Skeletal muscle tissue (tissue), 4 donors: ENCODE data around the gene NT5C3B. TPM values are rescaled to one million over a fixed set of nuclear protein-coding genes. Genes with fewer than 3 reads are reported as not detected.
"Not testable (repeated sequence)": the region's sequence is repeated elsewhere in the genome, so short reads cannot be mapped to it uniquely, and the experiment has no call there.

Experiments used
- H3K27ac ChIP-seq: one replicate; pipeline ENCODE4 v1.7.0; 2013; ENCODE audit warnings: mild to moderate bottlenecking, low read depth, low read length, inconsistent platforms
- H3K27me3 ChIP-seq, 3 donors: one replicate each; pipeline ENCODE4 v1.7.0; 2013; ENCODE audit warnings: low read length in 3 of 3; ENCODE audit not compliant: control insufficient read depth in 3 of 3, insufficient read depth in 3 of 3
- H3K36me3 ChIP-seq, 3 donors: one replicate each; pipeline ENCODE4 v1.7.0; 2013; ENCODE audit warnings: low read length in 3 of 3; ENCODE audit not compliant: control insufficient read depth in 3 of 3, insufficient read depth in 3 of 3
- H3K4me1 ChIP-seq, 3 donors: one replicate each; pipeline ENCODE4 v1.7.0; 2013; ENCODE audit warnings: low read length in 3 of 3, mild to moderate bottlenecking in 3 of 3; ENCODE audit not compliant: control insufficient read depth in 3 of 3, insufficient read depth in 3 of 3
- H3K4me3 ChIP-seq, 3 donors: one replicate each; pipeline ENCODE4 v1.7.0; 2013; ENCODE audit warnings: low read length in 3 of 3
- H3K9ac ChIP-seq, 3 donors: one replicate each; pipeline ENCODE4 v1.7.0; 2013; ENCODE audit warnings: low read length in 3 of 3, mild to moderate bottlenecking in 3 of 3, moderate library complexity in 2 of 3, low read depth in 1 of 3
- H3K9me3 ChIP-seq, 3 donors: one replicate each; pipeline ENCODE4 v1.7.0; 2013; ENCODE audit warnings: low read length in 3 of 3; ENCODE audit not compliant: control insufficient read depth in 3 of 3
- total RNA-seq: library from RNA; depleted of rRNA; stranded (reverse); fragments of >200 nt; gene quantifications from one replicate; pipeline ENCODE4 v1.2.3, GENCODE V29; 2014
- donor health status: Osteomylitis.

The NT5C3B gene
- total RNA-seq, 1 donor from 2014 or later, result 32.4 TPM

- H3K27me3 ChIP-seq, result no peaks in the 10 kb centered on the region
- no peak overlapping the region for H3K9ac ChIP-seq
- H3K36me3 ChIP-seq, result peaks cover 0 to 5% (median 5%) of the 10 kb centered on the region in 3 donors
- no peaks in the 10 kb centered on the region for H3K9me3 ChIP-seq
- no peak overlapping the region for H3K4me3 ChIP-seq
- H3K4me1 ChIP-seq, result no peaks in the 10 kb centered on the region
- no peak overlapping the region for H3K27ac ChIP-seq
Observed at GRCh38 chr17:41844971-41845370, 8.9 kb upstream of the NT5C3B start.

- H3K36me3 ChIP-seq, H3K4me3 ChIP-seq, H3K9me3 ChIP-seq, H3K27me3 ChIP-seq, H3K4me1 ChIP-seq, H3K9ac ChIP-seq, H3K27ac ChIP-seq: not testable (repeated sequence)
Observed at GRCh38 chr17:41840781-41841180, 4.7 kb upstream of the NT5C3B start.

GRCh38 chr17:41839448-41839847, 3.4 kb upstream of the NT5C3B start:
- not testable (repeated sequence) for H3K4me3 ChIP-seq, H3K27ac ChIP-seq, H3K36me3 ChIP-seq, H3K9ac ChIP-seq, H3K27me3 ChIP-seq, H3K9me3 ChIP-seq
- H3K4me1 ChIP-seq, result peaks cover 7 to 14% (median 11%) of the 10 kb centered on the region in 3 donors

- peak within 1 kb of the TSS in 1 of 3 donors; percentile 80 for H3K4me3 ChIP-seq
- no peak within 1 kb of the TSS for H3K27ac ChIP-seq
- no peaks in the 10 kb centered on the region for H3K9me3 ChIP-seq
- H3K9ac ChIP-seq, result peak within 1 kb of the TSS in 2 of 3 donors; percentile 54 to 74
- H3K4me1 ChIP-seq, result peaks cover 7 to 14% (median 11%) of the 10 kb centered on the region in 3 donors
- no peaks in the 10 kb centered on the region for H3K27me3 ChIP-seq
- peaks cover 0 to 3% (median 0%) of the 10 kb centered on the region in 3 donors for H3K36me3 ChIP-seq
Observed at GRCh38 chr17:41837761-41838538, 1.9 kb upstream of the NT5C3B start, which contains the start of gene KLHL10. TSS of gene KLHL10 (plus strand) at chr17:41837825. CDS start at chr17:41837933, 108 bp downstream.

GRCh38 chr17:41836550-41837196, 641 bp upstream of the NT5C3B start:
- Histone ChIP-seq H3K27me3 (no peaks in the 10 kb centered on the region), H3K9me3 (no peaks in the 10 kb centered on the region), H3K4me3 (peak overlapping the region; percentile 75 to 80 (median 78)), H3K9ac (peak overlapping the region; percentile 54 to 74 (median 59)), H3K4me1 (peaks cover 7 to 14% (median 11%) of the 10 kb centered on the region in 3 donors), H3K36me3 (peaks cover 5 to 8% (median 8%) of the 10 kb centered on the region in 3 donors), H3K27ac (no peak overlapping the region)

GRCh38 chr17:41835214-41835799, 725 bp downstream of the NT5C3B start:
- H3K4me3 ChIP-seq, result peak overlapping the region; percentile 50 to 80 (median 79)
- H3K27me3 ChIP-seq, result no peaks in the 10 kb centered on the region
- peaks cover 7 to 14% (median 11%) of the 10 kb centered on the region in 3 donors for H3K4me1 ChIP-seq
- H3K9ac ChIP-seq, result peak overlapping the region; percentile 81 to 85 (median 81)
- H3K9me3 ChIP-seq, result no peaks in the 10 kb centered on the region
- H3K27ac ChIP-seq, result peak overlapping the region; percentile 36
- H3K36me3 ChIP-seq, result peaks cover 9 to 19% (median 18%) of the 10 kb centered on the region in 3 donors

- H3K9ac ChIP-seq, H3K9me3 ChIP-seq: not testable (repeated sequence)
- H3K36me3 ChIP-seq, result peaks cover 28 to 55% (median 47%) of the 10 kb centered on the region in 3 donors
Observed at GRCh38 chr17:41829961-41830360, 6.1 kb downstream of the NT5C3B start.

GRCh38 chr17:41825175-41825845, 10.7 kb downstream of the NT5C3B start:
- Histone ChIP-seq H3K9me3 (no peaks in the 10 kb centered on the region), H3K27ac (no peak overlapping the region), H3K27me3 (no peaks in the 10 kb centered on the region), H3K4me3 (no peak overlapping the region), H3K36me3 (peaks cover 26 to 36% (median 31%) of the 10 kb centered on the region in 3 donors), H3K4me1 (peaks cover 0 to 2% (median 0%) of the 10 kb centered on the region in 3 donors), H3K9ac (no peak overlapping the region)

More at GRCh38 chr17:41829961-41830360, 6.1 kb downstream of the NT5C3B start:
- H3K4me3 ChIP-seq, H3K4me1 ChIP-seq, H3K27ac ChIP-seq, H3K27me3 ChIP-seq: not testable (repeated sequence)

- Histone ChIP-seq H3K4me1 (peaks cover 0 to 2% (median 0%) of the 10 kb centered on the region in 3 donors), H3K9me3 (no peaks in the 10 kb centered on the region), H3K27me3 (peaks cover 0 to 4% (median 0%) of the 10 kb centered on the region in 3 donors), H3K27ac (no peak overlapping the region), H3K9ac (no peak overlapping the region), H3K36me3 (peaks cover 21 to 27% (median 22%) of the 10 kb centered on the region in 3 donors), H3K4me3 (no peak overlapping the region)
Observed at GRCh38 chr17:41824086-41824485, 11.9 kb downstream of the NT5C3B start.
